ENCODE results near the gene PGLYRP2. TPM values are rescaled to one million over a fixed set of nuclear protein-coding genes. Genes with fewer than 3 reads are reported as not detected.
A peak's percentile ranks its signal among the peaks of the same experiment; 100 is the strongest.
"Not testable (repeated sequence)": the region's sequence is repeated elsewhere in the genome, so short reads cannot be mapped to it uniquely, and the experiment has no call there.

PGLYRP2 gene
- total RNA-seq, 1 donor from 2014 or later = not detected

DNA sequence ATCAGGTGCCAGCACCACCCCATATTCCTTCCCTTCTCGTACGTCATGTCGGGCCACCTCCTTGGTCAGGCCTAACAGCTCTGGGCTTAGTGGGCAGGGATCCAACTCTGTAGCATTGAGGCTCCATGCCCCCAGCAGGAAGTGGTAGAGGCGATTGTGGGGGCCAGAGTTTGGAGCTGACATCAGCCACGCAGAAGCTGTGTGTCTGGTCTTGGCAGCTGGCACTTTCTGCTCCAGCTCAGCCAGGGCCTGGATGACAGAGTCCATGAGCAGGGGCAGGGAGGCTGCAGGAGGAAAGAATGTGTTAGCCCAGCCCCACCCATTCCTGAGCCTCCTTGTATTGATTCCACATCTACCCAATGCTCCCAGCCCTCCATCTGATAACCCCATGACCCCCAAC lies 3.0 kb downstream of the PGLYRP2 start:
- Histone ChIP-seq H3K9me3 (replicated peaks) (peaks cover 7% of the 10 kb centered on the region), H3K4me3 (no peak overlapping the region), H3K36me3 (no peaks in the 10 kb centered on the region), H3K27ac (replicated peaks) (no peak overlapping the region), H3K27me3 (ENCODE audit: low read depth) (peaks cover 11% of the 10 kb centered on the region), H3K4me1 (no peaks in the 10 kb centered on the region)
- TF ChIP-seq, protein P1, sequence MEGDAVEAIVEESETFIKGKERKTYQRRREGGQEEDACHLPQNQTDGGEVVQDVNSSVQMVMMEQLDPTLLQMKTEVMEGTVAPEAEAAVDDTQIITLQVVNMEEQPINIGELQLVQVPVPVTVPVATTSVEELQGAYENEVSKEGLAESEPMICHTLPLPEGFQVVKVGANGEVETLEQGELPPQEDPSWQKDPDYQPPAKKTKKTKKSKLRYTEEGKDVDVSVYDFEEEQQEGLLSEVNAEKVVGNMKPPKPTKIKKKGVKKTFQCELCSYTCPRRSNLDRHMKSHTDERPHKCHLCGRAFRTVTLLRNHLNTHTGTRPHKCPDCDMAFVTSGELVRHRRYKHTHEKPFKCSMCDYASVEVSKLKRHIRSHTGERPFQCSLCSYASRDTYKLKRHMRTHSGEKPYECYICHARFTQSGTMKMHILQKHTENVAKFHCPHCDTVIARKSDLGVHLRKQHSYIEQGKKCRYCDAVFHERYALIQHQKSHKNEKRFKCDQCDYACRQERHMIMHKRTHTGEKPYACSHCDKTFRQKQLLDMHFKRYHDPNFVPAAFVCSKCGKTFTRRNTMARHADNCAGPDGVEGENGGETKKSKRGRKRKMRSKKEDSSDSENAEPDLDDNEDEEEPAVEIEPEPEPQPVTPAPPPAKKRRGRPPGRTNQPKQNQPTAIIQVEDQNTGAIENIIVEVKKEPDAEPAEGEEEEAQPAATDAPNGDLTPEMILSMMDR (IDR thresholded peaks at IDR 0.05; ENCODE audit: borderline replicate concordance) = no peak
- intact Hi-C loops (cut with micrococcal nuclease) = no loop called here
- no peak for DNase-seq

DNA sequence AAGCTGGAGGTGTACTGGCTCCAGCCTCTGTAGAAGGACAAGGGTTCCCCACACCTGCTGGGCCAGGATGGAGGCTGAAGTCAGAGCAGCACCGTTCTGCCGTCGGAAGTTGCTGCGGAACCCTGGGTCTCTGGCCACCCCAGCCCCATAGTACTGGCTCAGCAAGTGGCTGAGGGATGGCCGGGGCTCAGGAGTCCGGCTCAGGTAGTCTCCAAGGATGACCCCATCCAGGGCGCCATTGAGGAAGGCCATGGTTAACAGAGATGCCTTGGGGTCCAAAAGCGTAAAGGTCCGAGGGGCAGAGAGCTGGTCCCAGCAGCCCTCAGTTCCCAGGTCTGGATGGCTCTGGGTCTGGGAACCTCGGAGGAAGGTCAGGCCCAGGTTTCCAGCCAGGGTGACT lies 3.7 kb downstream of the PGLYRP2 start:
- Histone ChIP-seq H3K4me1 (no peaks in the 10 kb centered on the region), H3K9me3 (replicated peaks) (peaks cover 7% of the 10 kb centered on the region), H3K27me3 (ENCODE audit: low read depth) (peaks cover 18% of the 10 kb centered on the region), H3K27ac (replicated peaks) (no peak overlapping the region), H3K36me3 (no peaks in the 10 kb centered on the region), H3K4me3 (no peak overlapping the region)
- TF ChIP-seq, protein P1 (IDR thresholded peaks at IDR 0.05; ENCODE audit: borderline replicate concordance) = no peak
- DNase-seq = no peak
- intact Hi-C loops (cut with micrococcal nuclease) = no loop called here

DNA sequence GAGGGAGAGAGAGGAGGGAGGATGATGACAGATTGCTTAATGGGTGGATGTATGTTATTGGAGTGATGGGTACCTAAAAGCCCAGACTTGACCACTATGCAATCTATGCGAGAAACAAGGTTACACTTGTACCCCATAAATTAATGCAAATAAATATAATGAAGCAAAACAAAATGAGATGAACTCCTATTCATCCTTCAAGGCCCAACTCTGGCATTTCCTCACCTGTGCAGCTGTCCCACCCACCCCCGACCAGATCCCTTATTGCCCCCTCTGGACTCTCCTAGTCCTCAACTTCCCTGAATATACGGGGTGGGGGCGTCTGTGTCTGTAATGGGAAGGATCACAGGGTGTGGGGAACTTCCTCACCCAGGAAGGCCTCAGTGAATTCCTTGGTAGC lies 4.1 kb downstream of the PGLYRP2 start:
- H3K4me3 ChIP-seq = no peak overlapping the region
- H3K9me3 ChIP-seq (replicated peaks) = peaks cover 7% of the 10 kb centered on the region
- no peak overlapping the region for H3K27ac ChIP-seq (replicated peaks)
- peaks cover 23% of the 10 kb centered on the region for H3K27me3 ChIP-seq (ENCODE audit: low read depth)
- no peaks in the 10 kb centered on the region for H3K36me3 ChIP-seq
- intact Hi-C loops (cut with micrococcal nuclease) = no loop called here
- H3K4me1 ChIP-seq = no peaks in the 10 kb centered on the region
- TF ChIP-seq, protein P1 (IDR thresholded peaks at IDR 0.05; ENCODE audit: borderline replicate concordance) = no peak
- no peak for DNase-seq

DNA sequence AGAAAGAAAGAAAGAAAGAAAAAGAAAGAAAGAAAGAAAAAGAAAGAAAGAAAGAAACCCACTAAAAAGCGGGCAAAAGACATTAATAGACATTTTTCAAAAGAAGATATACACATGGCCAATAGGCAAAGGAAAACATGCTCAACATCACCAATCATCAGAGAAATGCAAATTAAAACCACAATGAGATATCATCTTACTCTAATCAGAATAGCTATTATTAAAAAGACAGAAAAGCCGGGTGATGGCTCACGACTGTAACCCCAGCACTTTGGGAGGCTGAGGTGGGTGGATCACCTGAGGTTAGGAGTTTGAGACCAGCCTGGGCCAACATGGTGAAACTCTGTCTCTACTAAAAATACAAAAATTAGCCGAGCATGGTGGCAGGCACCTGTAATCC lies 5.5 kb downstream of the PGLYRP2 start:
- H3K4me3 ChIP-seq; H3K36me3 ChIP-seq; DNase-seq; intact Hi-C loops (cut with micrococcal nuclease); H3K27ac ChIP-seq (replicated peaks); H3K4me1 ChIP-seq; H3K9me3 ChIP-seq (replicated peaks): not testable (repeated sequence)
- H3K27me3 ChIP-seq (ENCODE audit: low read depth) = peaks cover 36% of the 10 kb centered on the region

DNA sequence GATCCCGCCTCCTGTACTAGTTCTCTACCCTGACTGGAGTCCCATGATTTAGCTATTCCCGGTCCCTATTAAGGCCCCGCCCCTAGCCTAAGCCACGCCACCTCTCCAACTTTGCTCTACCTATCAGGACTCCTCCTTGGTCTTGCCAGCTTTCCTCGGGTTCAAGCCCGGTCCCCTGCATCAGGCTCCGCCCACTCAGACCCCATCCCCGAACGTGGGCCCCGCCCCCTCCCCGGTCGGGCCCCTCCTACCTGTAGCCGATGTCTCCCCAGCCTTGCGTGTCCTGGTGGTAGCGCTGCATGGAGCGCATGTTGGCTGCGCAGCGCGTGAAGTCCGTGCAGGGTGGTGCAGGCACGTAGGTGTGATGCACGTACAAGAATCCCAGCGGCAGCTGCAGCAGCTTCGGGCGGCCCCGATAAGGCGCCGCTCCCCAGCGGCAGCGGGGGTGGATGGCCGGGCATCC lies 7.6 kb downstream of the PGLYRP2 start:
- Histone ChIP-seq H3K27ac (replicated peaks) (no peak overlapping the region), H3K4me3 (no peak overlapping the region), H3K4me1 (peaks cover 7% of the 10 kb centered on the region), H3K9me3 (replicated peaks) (peaks cover 7% of the 10 kb centered on the region), H3K27me3 (ENCODE audit: low read depth) (peaks cover 55% of the 10 kb centered on the region), H3K36me3 (no peaks in the 10 kb centered on the region)
- intact Hi-C loops (cut with micrococcal nuclease) = no loop called here
- TF ChIP-seq, protein P1 (IDR thresholded peaks at IDR 0.05; ENCODE audit: borderline replicate concordance) = no peak
- no peak for DNase-seq

DNA sequence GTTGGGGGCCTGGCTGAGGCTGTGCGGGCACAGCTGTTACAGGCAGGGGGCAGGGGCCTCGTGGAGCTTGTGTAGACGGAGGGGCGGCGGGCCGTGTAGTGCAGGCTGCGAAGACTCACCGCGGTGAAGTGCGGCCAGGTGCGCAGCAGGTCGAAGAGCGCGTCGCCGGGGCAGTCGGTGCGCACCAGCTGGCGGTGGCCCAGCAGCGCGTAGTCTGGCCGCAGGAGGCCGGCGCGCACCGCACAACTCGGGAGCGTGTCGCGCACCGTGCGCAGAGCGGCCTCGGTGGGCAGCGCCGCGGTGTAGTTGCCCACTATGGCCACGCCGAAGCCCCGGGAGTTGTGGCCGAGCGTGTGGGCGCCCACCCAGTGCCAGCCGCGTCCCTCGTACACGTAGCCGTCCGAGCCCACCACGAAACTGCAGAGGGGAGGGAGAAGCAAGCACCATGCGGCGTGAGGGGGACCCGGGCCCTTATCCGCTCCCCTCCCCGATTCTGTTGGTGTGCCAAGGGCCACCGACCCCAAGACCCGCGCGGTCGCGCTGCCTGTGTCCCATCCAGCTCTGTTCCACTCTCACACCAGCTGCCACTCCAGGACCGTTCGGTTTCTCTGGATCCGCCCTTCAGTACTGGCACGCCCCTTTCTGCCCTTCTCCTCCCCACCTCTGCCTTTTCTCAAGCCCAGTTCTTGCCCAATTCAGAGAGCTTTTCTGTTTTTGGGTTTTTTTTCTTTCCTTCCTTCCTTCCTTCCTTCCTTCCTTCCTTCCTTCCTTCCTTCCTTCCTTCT lies 9.6 kb downstream of the PGLYRP2 start:
- peak overlapping the region; percentile 55 for H3K4me3 ChIP-seq
- no peaks in the 10 kb centered on the region for H3K36me3 ChIP-seq
- intact Hi-C loops (cut with micrococcal nuclease) = no loop called here
- DNase-seq = no peak
- H3K4me1 ChIP-seq = peaks cover 7% of the 10 kb centered on the region
- H3K27me3 ChIP-seq (ENCODE audit: low read depth) = peaks cover 74% of the 10 kb centered on the region
- H3K9me3 ChIP-seq (replicated peaks) = peaks cover 7% of the 10 kb centered on the region
- TF ChIP-seq, protein P1 (IDR thresholded peaks at IDR 0.05; ENCODE audit: borderline replicate concordance) = no peak
- H3K27ac ChIP-seq (replicated peaks) = no peak overlapping the region

Data from left ventricle myocardium inferior (tissue), 1 donor.